Esophagus muscularis mucosa (tissue), 3 donors: Measurements from ENCODE around the gene SEC23IP.

Experiments
- POLR2A ChIP-seq: fragments of 450-650 bp; IDR thresholded peaks from one replicate; pipeline ENCODE4 v1.6.1; 2017; ENCODE audit warnings: antibody characterized with exemption, moderate library complexity, mild to moderate bottlenecking, low read depth
- POLR2AphosphoS5 ChIP-seq, 2 donors: sonication (generic); formaldehyde crosslinking; IDR thresholded peaks; one replicate each; pipeline ENCODE4 v1.6.1; 2017; ENCODE audit warnings: antibody characterized with exemption in 2 of 2
- TF ChIP-seq, protein P1 (sequence below), 3 experiments: fragments of 200-600 bp in 2 of 3; fragments of 450-650 bp in 1 of 3; sonication (generic) in 2 of 3; IDR thresholded peaks; one replicate each; pipeline ENCODE4 v1.5.1; 2017 to 2019; ENCODE audit warnings: antibody characterized with exemption in 3 of 3, mild to moderate bottlenecking in 2 of 3, moderate library complexity in 1 of 3

DNA sequence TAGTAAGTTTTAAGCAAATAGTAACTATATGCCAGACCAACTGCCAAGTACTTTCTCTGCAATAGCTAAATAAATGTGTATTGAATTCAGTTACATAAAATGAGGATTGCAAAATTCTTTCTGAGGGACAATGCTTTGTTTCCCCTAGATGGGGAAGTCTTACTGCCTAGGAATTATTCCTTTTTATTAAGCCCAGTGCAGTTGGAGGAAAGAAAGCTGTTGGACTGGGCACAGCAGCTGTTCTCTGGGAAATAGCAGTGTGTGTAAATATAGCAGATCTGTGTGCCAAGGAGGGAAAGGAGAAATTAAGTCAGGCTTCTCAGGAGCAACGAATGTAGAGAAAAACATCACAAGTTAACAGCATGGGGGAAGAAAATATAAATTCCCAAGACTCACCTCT is 77.1 kb downstream of the SEC23IP start:
- TF ChIP-seq, protein P1, sequence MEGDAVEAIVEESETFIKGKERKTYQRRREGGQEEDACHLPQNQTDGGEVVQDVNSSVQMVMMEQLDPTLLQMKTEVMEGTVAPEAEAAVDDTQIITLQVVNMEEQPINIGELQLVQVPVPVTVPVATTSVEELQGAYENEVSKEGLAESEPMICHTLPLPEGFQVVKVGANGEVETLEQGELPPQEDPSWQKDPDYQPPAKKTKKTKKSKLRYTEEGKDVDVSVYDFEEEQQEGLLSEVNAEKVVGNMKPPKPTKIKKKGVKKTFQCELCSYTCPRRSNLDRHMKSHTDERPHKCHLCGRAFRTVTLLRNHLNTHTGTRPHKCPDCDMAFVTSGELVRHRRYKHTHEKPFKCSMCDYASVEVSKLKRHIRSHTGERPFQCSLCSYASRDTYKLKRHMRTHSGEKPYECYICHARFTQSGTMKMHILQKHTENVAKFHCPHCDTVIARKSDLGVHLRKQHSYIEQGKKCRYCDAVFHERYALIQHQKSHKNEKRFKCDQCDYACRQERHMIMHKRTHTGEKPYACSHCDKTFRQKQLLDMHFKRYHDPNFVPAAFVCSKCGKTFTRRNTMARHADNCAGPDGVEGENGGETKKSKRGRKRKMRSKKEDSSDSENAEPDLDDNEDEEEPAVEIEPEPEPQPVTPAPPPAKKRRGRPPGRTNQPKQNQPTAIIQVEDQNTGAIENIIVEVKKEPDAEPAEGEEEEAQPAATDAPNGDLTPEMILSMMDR (IDR thresholded peaks at IDR 0.05): no peak
- no peak for TF ChIP-seq POLR2AphosphoS5 (IDR thresholded peaks at IDR 0.05)
- no peak for TF ChIP-seq POLR2A
